Measurements from ENCODE around the gene C2orf42. TPM values are rescaled to one million over a fixed set of nuclear protein-coding genes. Genes with fewer than 3 reads are reported as not detected.

The C2orf42 gene
- total and polyA plus RNA-seq, 4 donors: 8.1 to 20.6 (median 13.7) TPM

DNA sequence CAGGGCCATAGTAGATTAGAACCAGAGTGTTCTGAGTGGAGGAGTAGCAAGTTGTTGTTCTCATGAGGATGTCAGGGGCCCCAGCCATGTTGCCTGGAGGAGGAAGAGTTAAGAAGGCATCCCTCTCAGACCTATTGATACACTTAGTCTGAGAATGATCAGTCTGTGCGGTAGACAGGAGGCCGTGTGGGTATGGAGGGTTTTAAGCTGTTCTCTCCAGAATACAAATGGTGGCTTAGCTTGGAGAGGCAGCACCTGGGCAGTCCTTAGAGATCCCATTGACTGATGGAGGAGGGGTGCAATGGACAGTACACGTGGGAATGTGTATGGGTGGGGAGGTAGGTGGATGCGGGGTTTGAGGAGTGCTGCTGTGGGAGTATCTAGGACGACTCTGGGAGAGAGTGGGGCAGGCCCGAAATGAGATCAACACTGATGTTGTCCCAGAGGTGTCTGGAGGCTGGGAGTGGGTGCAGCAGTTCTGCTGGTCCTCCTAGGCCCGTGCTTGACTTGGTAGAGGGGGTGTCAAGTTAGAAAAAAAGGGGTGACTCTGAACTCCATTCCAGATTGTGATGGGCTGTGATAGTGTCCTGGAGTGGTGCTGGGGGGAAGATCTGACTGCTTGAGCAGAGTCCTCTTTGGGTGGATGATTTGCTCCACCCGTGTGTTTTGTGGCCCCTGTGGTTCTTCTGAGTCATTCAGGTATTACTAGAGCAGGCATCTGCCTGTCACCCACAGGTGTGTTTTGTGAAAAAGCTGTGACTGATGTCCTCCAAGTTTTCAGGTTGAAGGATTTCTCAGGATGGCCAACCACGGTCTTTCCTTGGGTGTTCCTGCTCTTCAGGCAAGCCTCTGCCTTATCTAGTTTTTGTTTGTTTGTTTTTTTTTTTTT lies 44.7 kb downstream of the C2orf42 start:
- DNase-seq (ENCODE audit: low spot score): no peak
- Histone ChIP-seq H3K4me3 (ENCODE audit: low read depth in 1 of 3, low read length in 3 of 3) (no peak overlapping the region), H3K27me3 (ENCODE audit: control insufficient read depth in 4 of 4, insufficient read depth in 4 of 4, low read length in 3 of 4) (no peaks in the 10 kb centered on the region), H3K9me3 (ENCODE audit: control insufficient read depth in 4 of 4, low read length in 3 of 4) (no peaks in the 10 kb centered on the region), H3K36me3 (ENCODE audit: control insufficient read depth in 4 of 4, insufficient read depth in 3 of 4, low read depth in 1 of 4, low read length in 3 of 4) (peaks cover 5 to 7% (median 6%) of the 10 kb centered on the region in 4 donors), H3K9ac (ENCODE audit: low read depth in 1 of 2, low read length in 2 of 2) (no peak overlapping the region), H3K27ac (ENCODE audit: low read depth in 1 of 2, low read length in 2 of 2) (no peak overlapping the region), H3K4me1 (ENCODE audit: control insufficient read depth in 4 of 4, insufficient read depth in 4 of 4, low read length in 3 of 4) (peaks cover 0 to 6% (median 3%) of the 10 kb centered on the region in 4 donors)
- WGBS: 81% methylated on average over 9 of the region's 9 CpGs
- TF ChIP-seq FOXA1 (IDR thresholded peaks at IDR 0.05): no peak
- TF ChIP-seq RAD21 (IDR thresholded peaks at IDR 0.05): no peak
- no peak for TF ChIP-seq HNF4G (IDR thresholded peaks at IDR 0.05)
- TF ChIP-seq, protein P1, sequence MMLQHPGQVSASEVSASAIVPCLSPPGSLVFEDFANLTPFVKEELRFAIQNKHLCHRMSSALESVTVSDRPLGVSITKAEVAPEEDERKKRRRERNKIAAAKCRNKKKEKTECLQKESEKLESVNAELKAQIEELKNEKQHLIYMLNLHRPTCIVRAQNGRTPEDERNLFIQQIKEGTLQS (IDR thresholded peaks at IDR 0.05): no peak
- no peak for TF ChIP-seq RXRA (IDR thresholded peaks at IDR 0.05)
- TF ChIP-seq YY1 (IDR thresholded peaks at IDR 0.05): no peak
- TF ChIP-seq, protein P2, sequence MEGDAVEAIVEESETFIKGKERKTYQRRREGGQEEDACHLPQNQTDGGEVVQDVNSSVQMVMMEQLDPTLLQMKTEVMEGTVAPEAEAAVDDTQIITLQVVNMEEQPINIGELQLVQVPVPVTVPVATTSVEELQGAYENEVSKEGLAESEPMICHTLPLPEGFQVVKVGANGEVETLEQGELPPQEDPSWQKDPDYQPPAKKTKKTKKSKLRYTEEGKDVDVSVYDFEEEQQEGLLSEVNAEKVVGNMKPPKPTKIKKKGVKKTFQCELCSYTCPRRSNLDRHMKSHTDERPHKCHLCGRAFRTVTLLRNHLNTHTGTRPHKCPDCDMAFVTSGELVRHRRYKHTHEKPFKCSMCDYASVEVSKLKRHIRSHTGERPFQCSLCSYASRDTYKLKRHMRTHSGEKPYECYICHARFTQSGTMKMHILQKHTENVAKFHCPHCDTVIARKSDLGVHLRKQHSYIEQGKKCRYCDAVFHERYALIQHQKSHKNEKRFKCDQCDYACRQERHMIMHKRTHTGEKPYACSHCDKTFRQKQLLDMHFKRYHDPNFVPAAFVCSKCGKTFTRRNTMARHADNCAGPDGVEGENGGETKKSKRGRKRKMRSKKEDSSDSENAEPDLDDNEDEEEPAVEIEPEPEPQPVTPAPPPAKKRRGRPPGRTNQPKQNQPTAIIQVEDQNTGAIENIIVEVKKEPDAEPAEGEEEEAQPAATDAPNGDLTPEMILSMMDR (IDR thresholded peaks at IDR 0.05; ENCODE audit: low read depth, low read length, missing input control): no peak
- TF ChIP-seq HNF4A (conservative IDR thresholded peaks at IDR 0.05): no peak
- TF ChIP-seq TAF1 (conservative IDR thresholded peaks at IDR 0.05): no peak
- no peak for TF ChIP-seq FOXA2 (IDR thresholded peaks at IDR 0.05)
- TF ChIP-seq, protein P3, sequence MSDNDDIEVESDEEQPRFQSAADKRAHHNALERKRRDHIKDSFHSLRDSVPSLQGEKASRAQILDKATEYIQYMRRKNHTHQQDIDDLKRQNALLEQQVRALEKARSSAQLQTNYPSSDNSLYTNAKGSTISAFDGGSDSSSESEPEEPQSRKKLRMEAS (IDR thresholded peaks at IDR 0.05): no peak
- no peak for TF ChIP-seq GABPA (IDR thresholded peaks at IDR 0.05 in 1 of 2, conservative IDR thresholded peaks at IDR 0.05 in 1 of 2)
- TF ChIP-seq NR2F2 (IDR thresholded peaks at IDR 0.05): no peak
- TF ChIP-seq, protein P4, sequence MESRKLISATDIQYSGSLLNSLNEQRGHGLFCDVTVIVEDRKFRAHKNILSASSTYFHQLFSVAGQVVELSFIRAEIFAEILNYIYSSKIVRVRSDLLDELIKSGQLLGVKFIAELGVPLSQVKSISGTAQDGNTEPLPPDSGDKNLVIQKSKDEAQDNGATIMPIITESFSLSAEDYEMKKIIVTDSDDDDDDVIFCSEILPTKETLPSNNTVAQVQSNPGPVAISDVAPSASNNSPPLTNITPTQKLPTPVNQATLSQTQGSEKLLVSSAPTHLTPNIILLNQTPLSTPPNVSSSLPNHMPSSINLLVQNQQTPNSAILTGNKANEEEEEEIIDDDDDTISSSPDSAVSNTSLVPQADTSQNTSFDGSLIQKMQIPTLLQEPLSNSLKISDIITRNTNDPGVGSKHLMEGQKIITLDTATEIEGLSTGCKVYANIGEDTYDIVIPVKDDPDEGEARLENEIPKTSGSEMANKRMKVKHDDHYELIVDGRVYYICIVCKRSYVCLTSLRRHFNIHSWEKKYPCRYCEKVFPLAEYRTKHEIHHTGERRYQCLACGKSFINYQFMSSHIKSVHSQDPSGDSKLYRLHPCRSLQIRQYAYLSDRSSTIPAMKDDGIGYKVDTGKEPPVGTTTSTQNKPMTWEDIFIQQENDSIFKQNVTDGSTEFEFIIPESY (IDR thresholded peaks at IDR 0.05): no peak

DNA sequence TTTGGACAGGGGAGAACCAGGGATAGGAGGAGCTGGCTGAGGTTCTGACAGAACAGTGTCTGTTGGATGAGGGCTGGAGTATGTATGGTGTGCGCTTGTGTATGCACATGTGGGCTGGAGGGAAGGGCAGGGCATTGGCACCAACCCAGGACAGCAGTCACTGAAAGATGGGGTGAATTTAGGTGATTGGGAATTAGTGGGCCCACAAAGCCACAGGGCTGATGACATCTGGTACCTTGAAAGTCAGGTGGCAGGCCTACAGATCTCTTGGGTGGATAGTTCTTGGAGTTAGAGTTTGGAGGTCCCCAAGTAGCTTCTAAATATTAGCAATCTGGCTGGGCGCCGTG lies 45.7 kb downstream of the C2orf42 start:
- no peak overlapping the region for H3K9ac ChIP-seq (ENCODE audit: low read depth in 1 of 2, low read length in 2 of 2)
- H3K9me3 ChIP-seq (ENCODE audit: control insufficient read depth in 4 of 4, low read length in 3 of 4): no peaks in the 10 kb centered on the region
- no peak for DNase-seq (ENCODE audit: low spot score)
- H3K27me3 ChIP-seq (ENCODE audit: control insufficient read depth in 4 of 4, insufficient read depth in 4 of 4, low read length in 3 of 4): no peaks in the 10 kb centered on the region
- H3K27ac ChIP-seq (ENCODE audit: low read depth in 1 of 2, low read length in 2 of 2): no peak overlapping the region
- H3K4me3 ChIP-seq (ENCODE audit: low read depth in 1 of 3, low read length in 3 of 3): no peak overlapping the region
- TF ChIP-seq GABPA (IDR thresholded peaks at IDR 0.05 in 1 of 2, conservative IDR thresholded peaks at IDR 0.05 in 1 of 2): no peak
- TF ChIP-seq, protein P2 (IDR thresholded peaks at IDR 0.05; ENCODE audit: low read depth, low read length, missing input control): no peak
- TF ChIP-seq NR2F2 (IDR thresholded peaks at IDR 0.05): no peak
- over 99% methylated on average over 3 of the region's 3 CpGs for WGBS
- peaks cover under 1 to 5% (median 4%) of the 10 kb centered on the region in 4 donors for H3K36me3 ChIP-seq (ENCODE audit: control insufficient read depth in 4 of 4, insufficient read depth in 3 of 4, low read depth in 1 of 4, low read length in 3 of 4)
- H3K4me1 ChIP-seq (ENCODE audit: control insufficient read depth in 4 of 4, insufficient read depth in 4 of 4, low read length in 3 of 4): peaks cover 0 to 13% (median 7%) of the 10 kb centered on the region in 4 donors

Measured in liver (tissue), 9 donors.